Smooth muscle cell of the brain vasculature (primary cell): ENCODE data around the gene CCR7.
"Not testable (repeated sequence)": the region's sequence is repeated elsewhere in the genome, so short reads cannot be mapped to it uniquely, and the experiment has no call there.

Source experiments
- DNase-seq: peaks from one replicate; pipeline ENCODE4 v3.0.0-alpha.2; 2012; ENCODE audit warnings: low read depth, low spot score

CCR7 gene

GRCh38 chr17:40551091-40551878, 14.0 kb downstream of the CCR7 start:
- DNase-seq = peak; percentile 94

- peak; percentile 88 for DNase-seq
These were observed 14.7 kb downstream of the CCR7 start for GRCh38 chr17:40550608-40551007.

- no peak for DNase-seq
These were observed 16.1 kb downstream of the CCR7 start for GRCh38 chr17:40548982-40549685.

GRCh38 chr17:40548491-40548981, 16.7 kb downstream of the CCR7 start:
- no peak for DNase-seq

- no peak for DNase-seq
These were observed 17.3 kb downstream of the CCR7 start for GRCh38 chr17:40547785-40548478.

GRCh38 chr17:40547079-40547784, 18.0 kb downstream of the CCR7 start:
- DNase-seq = no peak

- not testable (repeated sequence) for DNase-seq
These were observed 18.8 kb downstream of the CCR7 start for GRCh38 chr17:40546497-40546896.

GRCh38 chr17:40545660-40546059, 19.6 kb downstream of the CCR7 start:
- DNase-seq = no peak

- peak; percentile 98 for DNase-seq
These were observed 22.5 kb downstream of the CCR7 start for GRCh38 chr17:40542558-40543411.

- DNase-seq = no peak
These were observed 23.3 kb downstream of the CCR7 start for GRCh38 chr17:40541873-40542557.

GRCh38 chr17:40541060-40541872, 24.0 kb downstream of the CCR7 start:
- no peak for DNase-seq

GRCh38 chr17:40540448-40540847, 24.8 kb downstream of the CCR7 start:
- DNase-seq = no peak

GRCh38 chr17:40539711-40540411, 25.4 kb downstream of the CCR7 start:
- no peak for DNase-seq

- DNase-seq = no peak
These were observed 26.2 kb downstream of the CCR7 start for GRCh38 chr17:40538936-40539705.

GRCh38 chr17:40538019-40538935, 27.0 kb downstream of the CCR7 start:
- no peak for DNase-seq

GRCh38 chr17:40536295-40537171, 28.7 kb downstream of the CCR7 start:
- no peak for DNase-seq
